ENCODE measurements around the gene TRIM29. TPM values are rescaled to one million over a fixed set of nuclear protein-coding genes. Genes with fewer than 3 reads are reported as not detected.
A peak's percentile ranks its signal among the peaks of the same experiment; 100 is the strongest.

The TRIM29 gene
- total and polyA plus RNA-seq, 2 donors from 2014 or later: 0.65 to 32.9 TPM

GRCh38 chr11:120126620-120127019, 11.3 kb downstream of the TRIM29 start:
- no peak for TF ChIP-seq CTCF (IDR thresholded peaks at IDR 0.05; ENCODE audit: borderline replicate concordance, extremely low read depth, insufficient read depth)
- Histone ChIP-seq H3K4me3 (ENCODE audit: low read length in 3 of 3) (no peak overlapping the region), H3K4me1 (ENCODE audit: control insufficient read depth in 2 of 3, insufficient read depth in 2 of 3, low read depth in 1 of 3, low read length in 3 of 3) (peaks cover 0 to 4% (median 0%) of the 10 kb centered on the region in 3 donors), H3K36me3 (ENCODE audit: control insufficient read depth in 2 of 3, insufficient read depth in 3 of 3, low read length in 3 of 3) (no peaks in the 10 kb centered on the region), H3K9me3 (ENCODE audit: control insufficient read depth in 2 of 3, insufficient read depth in 1 of 3, low read length in 3 of 3) (no peaks in the 10 kb centered on the region), H3K27ac (ENCODE audit: low read depth in 2 of 2, low read length in 2 of 2) (no peak overlapping the region), H3K27me3 (ENCODE audit: control insufficient read depth, insufficient read depth, low read length) (no peaks in the 10 kb centered on the region), H3K9ac (ENCODE audit: low read length in 3 of 3) (no peak overlapping the region)
- DNase-seq: no peak
- intact Hi-C loops (cut with DNase I): no loop called here
- no peak for FAIRE-seq

GRCh38 chr11:120125509-120125908, 12.4 kb downstream of the TRIM29 start:
- intact Hi-C loops (cut with DNase I): no loop called here

GRCh38 chr11:120125024-120125423, 12.9 kb downstream of the TRIM29 start:
- DNase-seq (peak in 1 of 5 donors; percentile 84), FAIRE-seq (no peak)
- Histone ChIP-seq H3K27me3 (ENCODE audit: control insufficient read depth, insufficient read depth, low read length) (no peaks in the 10 kb centered on the region), H3K36me3 (ENCODE audit: control insufficient read depth in 2 of 3, insufficient read depth in 3 of 3, low read length in 3 of 3) (no peaks in the 10 kb centered on the region), H3K4me3 (ENCODE audit: low read length in 3 of 3) (no peak overlapping the region), H3K9ac (ENCODE audit: low read length in 3 of 3) (no peak overlapping the region), H3K27ac (ENCODE audit: low read depth in 2 of 2, low read length in 2 of 2) (no peak overlapping the region), H3K4me1 (ENCODE audit: control insufficient read depth in 2 of 3, insufficient read depth in 2 of 3, low read depth in 1 of 3, low read length in 3 of 3) (peaks cover 0 to 4% (median 0%) of the 10 kb centered on the region in 3 donors), H3K9me3 (ENCODE audit: control insufficient read depth in 2 of 3, insufficient read depth in 1 of 3, low read length in 3 of 3) (no peaks in the 10 kb centered on the region)
- no peak for TF ChIP-seq CTCF (IDR thresholded peaks at IDR 0.05; ENCODE audit: borderline replicate concordance, extremely low read depth, insufficient read depth)
- intact Hi-C loops (cut with DNase I): no loop called here

More at GRCh38 chr11:120125509-120125908, 12.4 kb downstream of the TRIM29 start:
- FAIRE-seq: no peak
- Histone ChIP-seq H3K9me3 (ENCODE audit: control insufficient read depth in 2 of 3, insufficient read depth in 1 of 3, low read length in 3 of 3) (no peaks in the 10 kb centered on the region), H3K27ac (ENCODE audit: low read depth in 2 of 2, low read length in 2 of 2) (no peak overlapping the region), H3K27me3 (ENCODE audit: control insufficient read depth, insufficient read depth, low read length) (no peaks in the 10 kb centered on the region), H3K4me3 (ENCODE audit: low read length in 3 of 3) (no peak overlapping the region), H3K36me3 (ENCODE audit: control insufficient read depth in 2 of 3, insufficient read depth in 3 of 3, low read length in 3 of 3) (no peaks in the 10 kb centered on the region), H3K4me1 (ENCODE audit: control insufficient read depth in 2 of 3, insufficient read depth in 2 of 3, low read depth in 1 of 3, low read length in 3 of 3) (peaks cover 0 to 4% (median 0%) of the 10 kb centered on the region in 3 donors), H3K9ac (ENCODE audit: low read length in 3 of 3) (no peak overlapping the region)
- DNase-seq: peak in 1 of 5 donors; percentile 45
- TF ChIP-seq CTCF (IDR thresholded peaks at IDR 0.05; ENCODE audit: borderline replicate concordance, extremely low read depth, insufficient read depth): no peak

GRCh38 chr11:120124355-120124754, 13.6 kb downstream of the TRIM29 start:
- no peaks in the 10 kb centered on the region for H3K36me3 ChIP-seq (ENCODE audit: control insufficient read depth in 2 of 3, insufficient read depth in 3 of 3, low read length in 3 of 3)
- TF ChIP-seq CTCF (IDR thresholded peaks at IDR 0.05; ENCODE audit: borderline replicate concordance, extremely low read depth, insufficient read depth): no peak
- no peak for FAIRE-seq
- H3K9me3 ChIP-seq (ENCODE audit: control insufficient read depth in 2 of 3, insufficient read depth in 1 of 3, low read length in 3 of 3): no peaks in the 10 kb centered on the region
- no peak overlapping the region for H3K27ac ChIP-seq (ENCODE audit: low read depth in 2 of 2, low read length in 2 of 2)
- H3K4me1 ChIP-seq (ENCODE audit: control insufficient read depth in 2 of 3, insufficient read depth in 2 of 3, low read depth in 1 of 3, low read length in 3 of 3): peaks cover 0 to 4% (median 0%) of the 10 kb centered on the region in 3 donors
- H3K27me3 ChIP-seq (ENCODE audit: control insufficient read depth, insufficient read depth, low read length): no peaks in the 10 kb centered on the region
- no peak overlapping the region for H3K9ac ChIP-seq (ENCODE audit: low read length in 3 of 3)
- no peak for DNase-seq
- no peak overlapping the region for H3K4me3 ChIP-seq (ENCODE audit: low read length in 3 of 3)
- intact Hi-C loops (cut with DNase I): no loop called here

All from kidney (tissue), 14 donors.